VCaP (cell line): ENCODE measurements around the gene NFIB.

ENCODE experiments used
- H3K27ac ChIP-seq: fragments of 450-650 bp; 2 replicates; pipeline ENCODE4 v1.5.1; 2017
- TF ChIP-seq, protein P1 (sequence below): fragments of 450-650 bp; conservative IDR thresholded peaks from 2 replicates; pipeline ENCODE4 v1.5.1; 2017; ENCODE audit warnings: mild to moderate bottlenecking, moderate library complexity

The NFIB gene

DNA sequence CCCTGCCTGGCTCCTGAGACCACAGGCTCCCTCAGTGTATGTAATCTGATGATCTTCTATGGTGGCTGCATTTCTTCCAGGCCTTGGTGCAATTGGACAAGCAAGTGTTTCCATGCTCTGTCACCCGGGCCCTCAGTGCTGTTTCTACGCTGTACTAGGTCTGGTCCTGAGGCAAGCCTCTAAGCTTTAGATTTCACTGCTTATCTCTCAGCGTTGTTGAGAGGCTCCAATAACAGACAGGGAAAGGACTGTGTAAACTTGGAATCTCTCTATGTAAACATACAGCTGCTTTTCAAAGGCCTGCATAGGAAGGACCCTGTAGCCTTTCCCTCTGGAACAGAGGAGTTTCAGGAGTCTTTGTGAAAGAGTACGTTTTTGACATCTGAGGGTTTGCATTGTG is 38.6 kb upstream of the NFIB start:
- TF ChIP-seq, protein P1, sequence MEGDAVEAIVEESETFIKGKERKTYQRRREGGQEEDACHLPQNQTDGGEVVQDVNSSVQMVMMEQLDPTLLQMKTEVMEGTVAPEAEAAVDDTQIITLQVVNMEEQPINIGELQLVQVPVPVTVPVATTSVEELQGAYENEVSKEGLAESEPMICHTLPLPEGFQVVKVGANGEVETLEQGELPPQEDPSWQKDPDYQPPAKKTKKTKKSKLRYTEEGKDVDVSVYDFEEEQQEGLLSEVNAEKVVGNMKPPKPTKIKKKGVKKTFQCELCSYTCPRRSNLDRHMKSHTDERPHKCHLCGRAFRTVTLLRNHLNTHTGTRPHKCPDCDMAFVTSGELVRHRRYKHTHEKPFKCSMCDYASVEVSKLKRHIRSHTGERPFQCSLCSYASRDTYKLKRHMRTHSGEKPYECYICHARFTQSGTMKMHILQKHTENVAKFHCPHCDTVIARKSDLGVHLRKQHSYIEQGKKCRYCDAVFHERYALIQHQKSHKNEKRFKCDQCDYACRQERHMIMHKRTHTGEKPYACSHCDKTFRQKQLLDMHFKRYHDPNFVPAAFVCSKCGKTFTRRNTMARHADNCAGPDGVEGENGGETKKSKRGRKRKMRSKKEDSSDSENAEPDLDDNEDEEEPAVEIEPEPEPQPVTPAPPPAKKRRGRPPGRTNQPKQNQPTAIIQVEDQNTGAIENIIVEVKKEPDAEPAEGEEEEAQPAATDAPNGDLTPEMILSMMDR, result no peak
- H3K27ac ChIP-seq, result peak overlapping the region; percentile 73

DNA sequence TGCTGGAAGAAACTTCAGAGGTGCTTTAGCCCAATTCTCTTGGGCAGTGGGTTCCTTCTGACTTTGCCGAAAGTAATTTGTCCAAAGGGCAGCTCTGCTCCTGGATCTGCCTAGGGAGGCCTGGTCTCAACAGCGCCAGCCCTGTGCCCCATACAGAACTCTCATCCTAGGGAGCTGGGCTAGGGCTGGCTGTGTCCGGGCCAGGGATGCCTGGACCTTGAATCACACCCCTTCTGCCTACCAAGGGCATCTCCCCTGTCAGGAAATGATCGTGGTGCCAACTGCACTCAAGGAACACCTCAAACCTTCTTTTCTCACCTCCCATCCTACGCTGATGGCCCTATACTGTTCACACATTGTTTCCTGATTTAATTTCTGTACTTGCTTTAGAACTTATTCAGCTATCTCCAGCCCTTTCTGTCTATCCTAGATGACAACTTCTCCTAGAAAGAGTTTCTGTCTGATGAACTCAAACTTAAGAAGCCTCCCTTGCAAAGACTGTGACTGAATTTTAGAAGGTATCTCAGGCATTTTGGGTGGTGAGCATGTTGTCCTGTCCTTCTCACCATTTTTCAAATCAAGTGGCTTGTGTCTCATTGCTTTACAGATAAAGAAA is 37.4 kb upstream of the NFIB start:
- peak overlapping the region; percentile 73 for H3K27ac ChIP-seq
- TF ChIP-seq, protein P1, result no peak

DNA sequence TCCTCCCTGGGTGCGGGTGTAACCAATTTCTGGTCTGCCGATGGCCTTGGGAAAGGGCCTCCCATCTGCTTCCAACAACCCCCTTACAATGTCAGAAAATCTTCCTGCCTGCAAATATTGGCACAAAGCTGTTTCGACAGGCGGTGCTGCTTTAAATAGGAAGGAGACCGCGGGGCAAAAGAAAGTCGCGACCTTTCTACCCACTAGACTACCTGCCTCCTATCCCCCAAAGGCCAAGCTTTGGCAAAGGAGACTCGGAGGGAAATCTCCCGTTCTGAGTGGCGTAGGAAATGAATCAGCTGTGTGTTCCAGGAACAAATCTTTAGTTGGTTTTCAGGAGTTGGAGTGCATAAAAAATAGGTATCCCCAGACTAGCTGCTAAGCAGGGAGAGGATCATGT is 36.8 kb upstream of the NFIB start:
- TF ChIP-seq, protein P1, result no peak
- H3K27ac ChIP-seq, result peak overlapping the region; percentile 73; the same call in 1 of the 2 replicates

DNA sequence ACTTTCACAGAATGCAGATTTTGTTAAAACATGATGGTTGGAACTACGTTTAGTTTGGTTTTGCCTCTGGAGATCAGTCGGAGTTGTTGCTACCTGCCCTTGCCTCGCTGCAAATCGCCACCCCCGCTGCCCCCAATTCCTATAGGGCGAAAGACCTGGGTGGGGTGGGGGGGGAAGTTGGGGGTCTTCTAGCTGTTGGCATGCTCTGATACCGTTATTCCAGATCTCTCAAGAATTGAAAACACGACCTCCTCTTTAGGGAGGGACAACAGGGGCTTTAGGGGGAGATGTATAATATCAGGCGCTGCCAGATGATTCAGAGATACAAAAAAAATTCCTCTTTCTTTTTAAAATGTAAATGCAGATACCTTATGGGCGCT is 36.4 kb upstream of the NFIB start:
- TF ChIP-seq, protein P1, result no peak
- no peak overlapping the region for H3K27ac ChIP-seq

- no peak overlapping the region for H3K27ac ChIP-seq
- TF ChIP-seq, protein P1, result no peak
These were observed 35.8 kb upstream of the NFIB start for GRCh38 chr9:14349447-14350348.

DNA sequence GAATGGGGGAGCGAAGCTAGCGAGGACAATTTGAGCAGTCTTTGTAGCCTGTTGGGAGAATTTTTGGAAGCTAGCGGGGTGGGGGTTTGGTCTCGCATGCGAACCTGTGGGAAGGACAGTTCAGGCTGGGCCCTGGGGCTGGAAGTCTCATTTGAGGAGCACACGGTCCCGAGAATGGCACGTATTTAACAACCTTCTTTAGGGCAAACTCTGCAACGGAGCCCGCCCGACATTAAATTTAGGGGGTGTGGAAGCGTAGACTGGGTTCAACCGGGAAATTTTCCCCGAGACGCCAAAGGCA is 35.2 kb upstream of the NFIB start:
- TF ChIP-seq, protein P1, result no peak

GRCh38 chr9:14348373-14349145 is 34.6 kb upstream of the NFIB start:
- TF ChIP-seq, protein P1, result no peak
- no peak overlapping the region for H3K27ac ChIP-seq

More for the DNA sequence above, 35.2 kb upstream of the NFIB start:
- no peak overlapping the region for H3K27ac ChIP-seq
